HL-60/S4 (cell line): ENCODE data around the gene VWF.

ENCODE experiments used
- in situ Hi-C: fragments of 300-500 bp; cut with MboI; formaldehyde crosslinking; loops from 2 replicates; pipeline ENCODE4 v1.14.3; 2022; ENCODE audit warnings: low sequenced_read_pairs

VWF gene

GRCh38 chr12:6080149-6081045, 44.1 kb downstream of the VWF start:
- in situ Hi-C loops: no loop called here

- in situ Hi-C loops: no loop called here
Observed at GRCh38 chr12:6078398-6079096, 45.9 kb downstream of the VWF start.

DNA sequence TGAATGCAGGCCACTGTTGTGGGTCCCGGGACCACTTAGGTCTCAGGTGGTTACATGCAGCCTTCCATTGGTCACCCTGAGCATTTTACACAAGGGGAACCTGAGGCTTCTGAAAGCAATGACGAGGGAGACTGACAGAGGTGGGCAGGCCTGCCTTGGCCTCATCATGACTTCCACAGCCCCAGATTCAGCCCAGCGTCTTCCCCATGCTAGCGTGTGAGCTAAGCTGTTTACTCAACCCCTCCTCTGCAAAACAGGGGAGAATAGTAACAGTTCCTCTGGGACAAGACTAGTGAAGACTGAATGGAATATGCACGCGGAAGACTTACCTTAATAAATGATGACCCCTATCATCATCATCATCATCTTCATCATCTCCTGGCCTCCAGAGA, 46.8 kb downstream of the VWF start:
- in situ Hi-C loops: no loop called here

DNA sequence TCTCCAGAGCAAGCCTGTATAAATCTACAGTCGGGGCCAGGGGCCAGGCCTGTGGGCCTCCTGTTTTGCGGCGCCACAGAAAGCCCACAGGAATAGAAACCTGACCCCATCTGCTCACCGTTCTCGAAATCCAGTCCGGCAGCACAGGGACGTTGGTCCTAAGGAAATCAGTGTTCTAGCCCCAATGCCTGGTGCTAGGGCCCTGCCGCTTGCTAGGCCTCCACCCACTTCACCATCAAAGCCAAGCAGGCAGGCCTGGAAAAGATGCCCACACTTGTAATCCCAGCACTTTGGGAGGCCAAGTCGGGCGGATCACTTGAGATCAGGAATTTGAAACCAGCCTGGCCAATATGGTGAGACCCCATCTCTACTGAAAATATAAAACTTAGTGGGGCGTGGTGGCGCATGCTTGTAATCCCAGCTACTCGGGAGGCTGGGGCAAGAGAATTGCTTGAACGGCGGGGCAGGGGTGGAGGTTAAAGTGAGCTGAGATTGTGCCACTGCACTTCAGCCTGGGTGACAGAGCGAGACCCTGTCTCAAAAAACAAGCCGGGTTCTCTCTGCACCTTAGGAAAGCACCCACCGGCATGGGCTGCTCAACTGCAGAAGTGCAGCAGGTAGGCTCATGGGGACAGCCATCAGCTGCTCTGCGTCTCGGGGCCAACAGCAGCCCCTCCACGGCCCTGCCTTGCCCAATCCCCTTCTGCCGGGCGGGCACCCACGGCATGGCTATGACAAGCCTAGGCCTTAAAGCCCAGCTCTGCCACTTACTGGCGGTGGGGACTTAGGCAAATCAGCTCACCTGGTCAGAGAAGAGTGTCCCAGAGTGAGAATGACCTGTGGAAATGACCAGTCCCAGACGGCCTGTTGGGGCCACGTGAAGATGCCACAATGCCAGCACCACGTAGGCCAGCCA, 47.4 kb downstream of the VWF start:
- in situ Hi-C loops: no loop called here

DNA sequence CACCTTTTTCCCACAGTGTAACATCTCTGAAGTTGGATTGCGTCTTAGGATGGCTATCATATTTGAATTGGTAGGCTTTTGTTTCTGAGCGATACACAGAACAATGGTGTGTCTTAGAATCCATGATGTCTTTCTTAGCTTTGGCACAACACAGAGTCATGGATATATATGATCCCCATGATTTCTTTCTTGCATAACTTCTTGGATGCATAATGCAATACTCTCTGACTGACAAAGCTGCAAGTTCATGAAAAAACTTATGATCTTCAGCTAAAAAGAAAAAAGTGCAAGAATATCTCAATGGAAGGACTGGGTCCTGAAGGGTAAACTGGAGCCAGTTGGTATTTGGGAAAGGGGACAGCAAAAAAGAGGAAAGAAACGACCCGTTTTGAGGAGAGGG, 48.1 kb downstream of the VWF start:
- in situ Hi-C loops: no loop called here

- in situ Hi-C loops: no loop called here
Observed at GRCh38 chr12:6074979-6075585, 49.4 kb downstream of the VWF start.

DNA sequence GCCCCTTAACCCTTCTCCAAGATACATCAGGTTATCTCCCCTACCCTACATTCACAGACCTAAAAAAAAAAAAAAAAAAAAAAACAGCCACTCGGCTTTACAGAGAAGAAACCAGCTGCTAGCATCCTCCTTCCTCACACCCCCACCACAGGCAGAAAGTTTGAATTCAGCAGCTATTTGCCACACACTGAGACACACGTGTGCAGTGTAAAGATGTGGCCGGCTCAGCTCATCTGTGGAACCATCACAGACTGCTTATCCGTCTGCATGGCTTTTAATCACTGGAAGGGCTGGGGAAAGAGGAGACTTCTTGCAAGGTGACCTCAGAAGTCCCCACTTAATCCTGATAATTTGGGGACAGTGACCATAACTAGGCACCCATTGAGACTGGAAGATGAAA, 50.0 kb downstream of the VWF start:
- in situ Hi-C loops: no loop called here

- in situ Hi-C loops: no loop called here
Observed at GRCh38 chr12:6073426-6073825, 51.0 kb downstream of the VWF start.

DNA sequence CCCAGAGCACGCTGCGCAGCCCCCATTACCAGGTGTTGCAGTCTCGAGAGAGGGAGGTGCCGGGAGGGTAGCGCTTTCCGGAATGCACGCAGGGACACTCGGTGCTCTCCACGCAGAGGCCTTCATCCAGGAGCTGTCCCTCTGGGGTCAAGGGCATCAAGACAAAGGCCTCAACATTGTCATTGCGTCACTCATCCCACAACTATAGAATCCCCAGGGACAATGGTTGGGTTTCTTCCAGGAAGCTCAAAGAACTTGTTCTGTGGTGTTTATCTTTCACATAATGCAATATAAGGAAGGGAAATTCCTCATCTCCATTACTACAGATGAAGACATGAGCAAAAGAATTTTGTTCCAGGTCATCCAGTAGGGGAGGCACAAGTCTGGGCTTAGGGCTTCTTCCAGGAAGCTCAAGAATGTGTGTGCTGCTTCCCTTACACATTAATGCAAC, 52.1 kb downstream of the VWF start:
- in situ Hi-C loops: no loop called here

- in situ Hi-C loops: no loop called here
Observed at GRCh38 chr12:6071589-6071988, 52.9 kb downstream of the VWF start.

- in situ Hi-C loops: no loop called here
Observed at GRCh38 chr12:6070472-6071257, 53.8 kb downstream of the VWF start.

- in situ Hi-C loops: loop anchor here (5.0 to 10.0 kb wide), 2 partner anchors 125 to 218 kb away; no protein-coding TSS in a partner anchor
Observed at GRCh38 chr12:6069437-6070093, 54.9 kb downstream of the VWF start.

- in situ Hi-C loops: loop anchor here (5.0 to 10.0 kb wide), 2 partner anchors 127 to 219 kb away; no protein-coding TSS in a partner anchor
Observed at GRCh38 chr12:6068227-6068626, 56.2 kb downstream of the VWF start.

GRCh38 chr12:6067152-6067916, 57.1 kb downstream of the VWF start:
- in situ Hi-C loops: loop anchor here (5.0 to 10.0 kb wide), 2 partner anchors 127 to 220 kb away; no protein-coding TSS in a partner anchor

GRCh38 chr12:6066651-6067050, 57.8 kb downstream of the VWF start:
- in situ Hi-C loops: loop anchor here (5.0 to 10.0 kb wide), 2 partner anchors 128 to 221 kb away; no protein-coding TSS in a partner anchor

DNA sequence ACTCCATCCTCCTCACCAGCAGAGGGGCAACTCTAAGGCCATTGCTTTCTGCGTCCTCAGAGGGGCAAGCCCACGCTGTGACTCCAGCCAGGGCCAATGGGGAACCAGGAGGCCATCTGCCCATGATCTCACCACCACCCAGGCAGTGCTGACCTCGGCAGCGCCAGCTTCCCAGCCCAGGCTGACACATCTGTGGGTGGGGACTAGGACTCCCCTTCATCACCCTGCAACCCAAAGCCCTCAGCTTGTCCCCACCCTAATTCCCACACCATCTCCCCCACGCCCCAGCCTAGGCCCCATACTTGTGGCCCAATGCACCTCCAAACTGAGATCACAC, 58.6 kb downstream of the VWF start:
- in situ Hi-C loops: loop anchor here (5.0 to 10.0 kb wide), 2 partner anchors 129 to 221 kb away; no protein-coding TSS in a partner anchor

GRCh38 chr12:6065131-6065862, 59.2 kb downstream of the VWF start:
- in situ Hi-C loops: loop anchor here (5.0 to 10.0 kb wide), 2 partner anchors 130 to 222 kb away; no protein-coding TSS in a partner anchor
